Natural killer cell (primary cell): Measurements from ENCODE around the gene RBBP4. TPM values are rescaled to one million over a fixed set of nuclear protein-coding genes. Genes with fewer than 3 reads are reported as not detected.
A peak's percentile ranks its signal among the peaks of the same experiment; 100 is the strongest.
"Not testable (repeated sequence)": the region's sequence is repeated elsewhere in the genome, so short reads cannot be mapped to it uniquely, and the experiment has no call there.

ENCODE experiments used
- ATAC-seq, 3 donors: fragments of 150-1000 bp in 2 of 3; fragments of 200-7000 bp in 1 of 3; cut with Tn5 transposase; 1 replicate in 1 of 3; 2 replicates in 2 of 3; pipeline ENCODE4 v1.10.0; 2021; ENCODE audit warnings: mild to moderate bottlenecking in 2 of 3, moderate library complexity in 2 of 3
- DNase-seq, 2 donors: peaks; one replicate each; pipeline versions ENCODE4 v3.0.0 to v3.0.0-alpha.2; 2013 to 2021; ENCODE audit warnings: mixed read lengths in 1 of 2
- H3K27ac ChIP-seq: one replicate; pipeline ENCODE4 v1.5.1; 2013; ENCODE audit warnings: mild to moderate bottlenecking, low read length
- H3K27me3 ChIP-seq: one replicate; pipeline ENCODE4 v1.6.1; 2013; ENCODE audit warnings: low read length; ENCODE audit not compliant: control insufficient read depth, insufficient read depth
- H3K36me3 ChIP-seq: one replicate; pipeline ENCODE4 v1.6.1; 2013; ENCODE audit warnings: low read length; ENCODE audit not compliant: control insufficient read depth, insufficient read depth
- H3K4me1 ChIP-seq: one replicate; pipeline ENCODE4 v1.6.1; 2013; ENCODE audit warnings: low read length; ENCODE audit not compliant: control insufficient read depth, insufficient read depth
- H3K4me3 ChIP-seq: one replicate; pipeline ENCODE4 v1.5.1; 2013; ENCODE audit warnings: low read length
- H3K9me3 ChIP-seq: one replicate; pipeline ENCODE4 v1.6.1; 2013; ENCODE audit warnings: low read length; ENCODE audit not compliant: control insufficient read depth, insufficient read depth
- H3K27ac Mint-ChIP-seq, 2 donors: one replicate each; pipeline ENCODE4 v1.8.0; 2022; ENCODE audit warnings: mild to moderate bottlenecking in 2 of 2, mixed read lengths in 2 of 2, moderate library complexity in 1 of 2
- H3K27me3 Mint-ChIP-seq, 2 donors: one replicate each; pipeline ENCODE4 v1.8.0; 2022; ENCODE audit warnings: low read depth in 2 of 2, mixed read lengths in 2 of 2
- H3K36me3 Mint-ChIP-seq: one replicate; pipeline ENCODE4 v1.8.0; 2022; ENCODE audit warnings: mixed read lengths
- H3K4me1 Mint-ChIP-seq, 2 donors: one replicate each; pipeline ENCODE4 v1.8.0; 2022; ENCODE audit warnings: mixed read lengths in 2 of 2
- H3K4me3 Mint-ChIP-seq: one replicate; pipeline ENCODE4 v1.8.0; 2022; ENCODE audit warnings: mild to moderate bottlenecking, moderate library complexity, mixed read lengths
- H3K9me3 Mint-ChIP-seq, 2 donors: one replicate each; pipeline ENCODE4 v1.8.0; 2022; ENCODE audit warnings: mixed read lengths in 2 of 2
- CTCF ChIP-seq: fragments of 200-600 bp; IDR thresholded peaks from one replicate; pipeline ENCODE4 v1.8.0; 2022; ENCODE audit warnings: antibody characterized with exemption
- WGBS: methylation state at CpG from one replicate; pipeline ENCODE4 v1.1.7; 2013; ENCODE audit warnings: missing lambda C conversion rate; ENCODE audit not compliant: insufficient coverage; 5-methylcytosine and 5-hydroxymethylcytosine counted together
- intact Hi-C: fragments of 100-400 bp; cut with micrococcal nuclease; formaldehyde crosslinking; loops from one replicate; pipeline ENCODE4 v1.14.2; 2022
- total RNA-seq, 4 donors: library from RNA; stranded (reverse); fragments of 120-200 nt in 1 of 4; gene quantifications; one replicate each; pipeline versions ENCODE4 v1.2.3 to v1.2.4, GENCODE V29; 2013 to 2022

The RBBP4 gene
- total RNA-seq, 3 donors from 2014 or later (not counting 1 experiment from before 2014, with no cell fraction given) = 199 to 241 (median 224) TPM

- TF ChIP-seq CTCF = no peak
- no peaks in the 10 kb centered on the region for H3K27me3 Mint-ChIP-seq
- H3K9me3 Mint-ChIP-seq = no peaks in the 10 kb centered on the region
- no peak overlapping the region for H3K27ac Mint-ChIP-seq
- H3K27me3 ChIP-seq = no peaks in the 10 kb centered on the region
- H3K4me1 ChIP-seq = no peaks in the 10 kb centered on the region
- no peak overlapping the region for H3K4me3 ChIP-seq
- ATAC-seq = no peak
- no peak for DNase-seq
- H3K9me3 ChIP-seq = no peaks in the 10 kb centered on the region
- intact Hi-C loops = no loop called here
- no peaks in the 10 kb centered on the region for H3K36me3 Mint-ChIP-seq
- H3K4me3 Mint-ChIP-seq = no peak overlapping the region
- 88% methylated on average over 5 of the region's 6 CpGs for WGBS
- H3K4me1 Mint-ChIP-seq = peaks cover 6 to 7% of the 10 kb centered on the region in 2 donors
- no peak overlapping the region for H3K27ac ChIP-seq
- no peaks in the 10 kb centered on the region for H3K36me3 ChIP-seq
Observed at GRCh38 chr1:32693455-32694174, 42.6 kb downstream of the RBBP4 start.

GRCh38 chr1:32695098-32695904 is 44.3 kb downstream of the RBBP4 start:
- intact Hi-C loops = no loop called here
- H3K4me3 ChIP-seq = no peak overlapping the region

GRCh38 chr1:32696041-32696440 is 45.0 kb downstream of the RBBP4 start:
- DNase-seq = no peak
- Histone ChIP-seq H3K4me3 (no peak overlapping the region), H3K9me3 (no peaks in the 10 kb centered on the region), H3K4me1 (no peaks in the 10 kb centered on the region), H3K27ac (no peak overlapping the region), H3K36me3 (no peaks in the 10 kb centered on the region), H3K27me3 (no peaks in the 10 kb centered on the region)
- WGBS = 93% methylated on average over 9 of the region's 9 CpGs
- intact Hi-C loops = no loop called here
- H3K36me3 Mint-ChIP-seq = no peaks in the 10 kb centered on the region
- no peaks in the 10 kb centered on the region for H3K9me3 Mint-ChIP-seq
- no peak overlapping the region for H3K27ac Mint-ChIP-seq
- H3K4me1 Mint-ChIP-seq = peaks cover 7 to 10% of the 10 kb centered on the region in 2 donors
- no peak for ATAC-seq
- H3K4me3 Mint-ChIP-seq = no peak overlapping the region
- no peak for TF ChIP-seq CTCF
- H3K27me3 Mint-ChIP-seq = peaks cover under 1 to 3% of the 10 kb centered on the region in 2 donors

More at GRCh38 chr1:32695098-32695904, 44.3 kb downstream of the RBBP4 start:
- Histone ChIP-seq H3K36me3 (no peaks in the 10 kb centered on the region), H3K4me1 (no peaks in the 10 kb centered on the region), H3K27me3 (no peaks in the 10 kb centered on the region), H3K27ac (no peak overlapping the region), H3K9me3 (no peaks in the 10 kb centered on the region)
- no peaks in the 10 kb centered on the region for H3K36me3 Mint-ChIP-seq
- ATAC-seq (peak in 1 of 3 donors; percentile 30), DNase-seq (no peak)
- H3K9me3 Mint-ChIP-seq = no peaks in the 10 kb centered on the region
- H3K4me1 Mint-ChIP-seq = peaks cover 7 to 10% of the 10 kb centered on the region in 2 donors
- H3K27me3 Mint-ChIP-seq = peaks cover 0 to 3% of the 10 kb centered on the region in 2 donors
- no peak overlapping the region for H3K27ac Mint-ChIP-seq
- no peak overlapping the region for H3K4me3 Mint-ChIP-seq
- TF ChIP-seq CTCF = no peak
- 65% methylated on average over 17 of the region's 17 CpGs for WGBS

GRCh38 chr1:32696996-32697395 is 46.0 kb downstream of the RBBP4 start:
- ATAC-seq, H3K27me3 ChIP-seq, H3K4me1 ChIP-seq, H3K27ac Mint-ChIP-seq, intact Hi-C loops, H3K9me3 Mint-ChIP-seq, H3K27ac ChIP-seq, H3K36me3 ChIP-seq, DNase-seq, H3K9me3 ChIP-seq, H3K27me3 Mint-ChIP-seq, H3K36me3 Mint-ChIP-seq, H3K4me3 ChIP-seq, H3K4me3 Mint-ChIP-seq: not testable (repeated sequence)
- peaks cover 7 to 10% of the 10 kb centered on the region in 2 donors for H3K4me1 Mint-ChIP-seq
- 94% methylated on average over 8 of the region's 8 CpGs for WGBS
